Liver (tissue), 9 donors: ENCODE data around the gene GATAD2B. TPM values are rescaled to one million over a fixed set of nuclear protein-coding genes. Genes with fewer than 3 reads are reported as not detected.

Experiments
- DNase-seq: peaks from one replicate; pipeline ENCODE4 v3.0.0-alpha.2; 2017; ENCODE audit warnings: low spot score
- H3K27ac ChIP-seq, 2 donors: one replicate each; pipeline ENCODE4 v1.7.0; 2013; ENCODE audit warnings: inconsistent platforms in 2 of 2, low read length in 2 of 2, control low read depth in 1 of 2, low read depth in 1 of 2, mild to moderate bottlenecking in 1 of 2
- H3K27me3 ChIP-seq, 4 donors: one replicate each; pipeline versions ENCODE4 v1.6.1 to v1.7.0; 2013; ENCODE audit warnings: low read length in 3 of 4, inconsistent platforms in 1 of 4, mild to moderate bottlenecking in 1 of 4, moderate library complexity in 1 of 4; ENCODE audit not compliant: control insufficient read depth in 4 of 4, insufficient read depth in 4 of 4
- H3K36me3 ChIP-seq, 4 donors: one replicate each; pipeline versions ENCODE4 v1.6.1 to v1.7.0; 2013; ENCODE audit warnings: low read length in 3 of 4, mild to moderate bottlenecking in 3 of 4, low read depth in 1 of 4, moderate library complexity in 1 of 4; ENCODE audit not compliant: control insufficient read depth in 4 of 4, insufficient read depth in 3 of 4
- H3K4me1 ChIP-seq, 4 donors: one replicate each; pipeline versions ENCODE4 v1.6.1 to v1.7.0; 2013; ENCODE audit warnings: low read length in 3 of 4, mild to moderate bottlenecking in 3 of 4, moderate library complexity in 1 of 4; ENCODE audit not compliant: control insufficient read depth in 4 of 4, insufficient read depth in 4 of 4
- H3K4me3 ChIP-seq, 3 donors: one replicate each; pipeline versions ENCODE4 v1.6.1 to v1.7.0; 2013; ENCODE audit warnings: low read length in 3 of 3, control low read depth in 1 of 3, low read depth in 1 of 3, mild to moderate bottlenecking in 1 of 3
- H3K9ac ChIP-seq, 2 donors: one replicate each; pipeline ENCODE4 v1.7.0; 2013; ENCODE audit warnings: low read length in 2 of 2, mild to moderate bottlenecking in 2 of 2, moderate library complexity in 2 of 2, control low read depth in 1 of 2, low read depth in 1 of 2
- H3K9me3 ChIP-seq, 4 donors: one replicate each; pipeline versions ENCODE4 v1.6.1 to v1.7.0; 2013; ENCODE audit warnings: low read length in 3 of 4; ENCODE audit not compliant: control insufficient read depth in 4 of 4
- ATF3 ChIP-seq: IDR thresholded peaks from 2 replicates; pipeline ENCODE4 v1.6.1; 2016; ENCODE audit warnings: antibody characterized with exemption
- CTCF ChIP-seq: fragments of 150-350 bp; IDR thresholded peaks from 2 replicates; pipeline ENCODE4 v1.5.1; 2017; ENCODE audit warnings: improper control_type of control experiment, low read depth, low read length; ENCODE audit not compliant: missing input control
- EGR1 ChIP-seq, 2 donors: IDR thresholded peaks; 2 replicates each; pipeline ENCODE4 v1.6.1; 2016 to 2018; ENCODE audit warnings: antibody characterized with exemption in 2 of 2, low read depth in 2 of 2
- FOXA1 ChIP-seq: IDR thresholded peaks from 2 replicates; pipeline ENCODE4 v1.6.1; 2016; ENCODE audit warnings: antibody characterized with exemption
- FOXA2 ChIP-seq: IDR thresholded peaks from 2 replicates; pipeline ENCODE4 v1.6.1; 2016; ENCODE audit warnings: antibody characterized with exemption
- GABPA ChIP-seq, 2 donors: IDR thresholded peaks in 1 of 2; conservative IDR thresholded peaks in 1 of 2; 2 replicates each; pipeline ENCODE4 v1.6.1; 2016; ENCODE audit warnings: antibody characterized with exemption in 2 of 2, mild to moderate bottlenecking in 1 of 2, moderate library complexity in 1 of 2
- HNF4A ChIP-seq, 2 donors: conservative IDR thresholded peaks; 2 replicates each; pipeline ENCODE4 v1.6.1; 2016; ENCODE audit warnings: antibody characterized with exemption in 2 of 2, mild to moderate bottlenecking in 2 of 2
- HNF4G ChIP-seq: IDR thresholded peaks from 2 replicates; pipeline ENCODE4 v1.6.1; 2016; ENCODE audit warnings: antibody characterized with exemption
- JUND ChIP-seq, 2 donors: IDR thresholded peaks; 2 replicates each; pipeline ENCODE4 v1.6.1; 2016; ENCODE audit warnings: antibody characterized with exemption in 2 of 2
- MAX ChIP-seq: IDR thresholded peaks from 2 replicates; pipeline ENCODE4 v1.6.1; 2016; ENCODE audit warnings: antibody characterized with exemption
- NR2F2 ChIP-seq: IDR thresholded peaks from 2 replicates; pipeline ENCODE4 v1.6.1; 2016; ENCODE audit warnings: antibody characterized with exemption
- RAD21 ChIP-seq, 2 donors: IDR thresholded peaks; 2 replicates each; pipeline ENCODE4 v1.6.1; 2016; ENCODE audit warnings: antibody characterized with exemption in 2 of 2, mild to moderate bottlenecking in 2 of 2
- REST ChIP-seq: IDR thresholded peaks from 2 replicates; pipeline ENCODE4 v1.6.1; 2016; ENCODE audit warnings: antibody characterized with exemption, mild to moderate bottlenecking
- RXRA ChIP-seq, 2 donors: IDR thresholded peaks; 2 replicates each; pipeline ENCODE4 v1.6.1; 2017 to 2018; ENCODE audit warnings: antibody characterized with exemption in 2 of 2, mild to moderate bottlenecking in 1 of 2
- SP1 ChIP-seq: IDR thresholded peaks from 2 replicates; pipeline ENCODE4 v1.6.1; 2018; ENCODE audit warnings: antibody characterized with exemption, mild to moderate bottlenecking
- TAF1 ChIP-seq: conservative IDR thresholded peaks from 2 replicates; pipeline ENCODE4 v1.6.1; 2016; ENCODE audit warnings: antibody characterized with exemption, mild to moderate bottlenecking
- YY1 ChIP-seq: IDR thresholded peaks from 2 replicates; pipeline ENCODE4 v1.6.1; 2016; ENCODE audit warnings: antibody characterized with exemption, mild to moderate bottlenecking
- ZBTB33 ChIP-seq: IDR thresholded peaks from 2 replicates; pipeline ENCODE4 v1.6.1; 2016; ENCODE audit warnings: antibody characterized with exemption
- WGBS: extraction: QIAGEN DNeasy Blood & Tissue Kit; methylation state at CpG from one replicate; pipeline ENCODE4 v1.1.7; 2013; 5-methylcytosine and 5-hydroxymethylcytosine counted together
- polyA plus RNA-seq, 2 donors: library from polyadenylated mRNA; stranded (reverse) in 1 of 2; unstranded in 1 of 2; fragments of 200-250 nt in 1 of 2; fragments of >200 nt in 1 of 2; fragmentation: Nextera tagmentation in 1 of 2; extraction: Ambion mirVana in 1 of 2; gene quantifications; one replicate each; pipeline versions ENCODE4 v1.2.1 to v1.2.3, GENCODE V29; 2013 to 2015
- total RNA-seq, 2 donors: library from RNA; depleted of rRNA; stranded (reverse); fragments of >200 nt; gene quantifications; one replicate each; pipeline ENCODE4 v1.2.3, GENCODE V29; 2014
- donor health status: healthy.
- donor health status: healthy.
- donor health status: healthy.
- donor health status: healthy.
- donor health status: healthy.

The GATAD2B gene
- total and polyA plus RNA-seq, 4 donors: 3.2 to 4.9 (median 3.9) TPM

GRCh38 chr1:153798468-153798780 lies 124.3 kb downstream of the GATAD2B start:
- DNase-seq: no peak
- H3K9me3 ChIP-seq: no peaks in the 10 kb centered on the region
- 86% methylated on average over 3 of the region's 3 CpGs for WGBS
- H3K27me3 ChIP-seq: no peaks in the 10 kb centered on the region
- no peak for TF ChIP-seq FOXA1
- no peak for TF ChIP-seq GABPA (IDR thresholded peaks at IDR 0.05 in 1 of 2, conservative IDR thresholded peaks at IDR 0.05 in 1 of 2)
- no peak for TF ChIP-seq ZBTB33
- TF ChIP-seq EGR1 (IDR thresholded peaks at IDR 0.05; ENCODE audit: low read depth in 2 of 2): no peak
- no peak for TF ChIP-seq SP1
- no peak for TF ChIP-seq RXRA (IDR thresholded peaks at IDR 0.05)
- TF ChIP-seq MAX: no peak
- no peak for TF ChIP-seq RAD21 (IDR thresholded peaks at IDR 0.05)
- no peak for TF ChIP-seq HNF4A (conservative IDR thresholded peaks at IDR 0.05)
- TF ChIP-seq YY1: no peak
- TF ChIP-seq FOXA2: no peak
- no peaks in the 10 kb centered on the region for H3K36me3 ChIP-seq
- H3K4me1 ChIP-seq: peaks cover 2 to 19% (median 13%) of the 10 kb centered on the region in 4 donors
- no peak overlapping the region for H3K4me3 ChIP-seq
- H3K9ac ChIP-seq: no peak overlapping the region
- H3K27ac ChIP-seq: no peak overlapping the region

GRCh38 chr1:153796786-153797659 lies 125.7 kb downstream of the GATAD2B start:
- no peaks in the 10 kb centered on the region for H3K36me3 ChIP-seq
- no peak overlapping the region for H3K27ac ChIP-seq
- H3K9ac ChIP-seq: no peak overlapping the region
- H3K27me3 ChIP-seq: no peaks in the 10 kb centered on the region
- WGBS: 58% methylated on average over 26 of the region's 26 CpGs
- TF ChIP-seq HNF4G (no peak), HNF4A (conservative IDR thresholded peaks at IDR 0.05) (no peak), REST (no peak), NR2F2 (no peak), ZBTB33 (no peak), EGR1 (IDR thresholded peaks at IDR 0.05; ENCODE audit: low read depth in 2 of 2) (no peak), RAD21 (IDR thresholded peaks at IDR 0.05) (peak; percentile 85 to 87), YY1 (no peak), GABPA (IDR thresholded peaks at IDR 0.05 in 1 of 2, conservative IDR thresholded peaks at IDR 0.05 in 1 of 2) (no peak), FOXA2 (no peak), RXRA (IDR thresholded peaks at IDR 0.05) (peak in 1 of 2 donors; percentile 31), MAX (no peak), CTCF (peak; percentile 95), FOXA1 (no peak), TAF1 (no peak), JUND (IDR thresholded peaks at IDR 0.05) (no peak), ATF3 (no peak), SP1 (no peak)
- H3K4me1 ChIP-seq: peaks cover 2 to 19% (median 13%) of the 10 kb centered on the region in 4 donors
- no peaks in the 10 kb centered on the region for H3K9me3 ChIP-seq
- peak; percentile 86 for DNase-seq
- H3K4me3 ChIP-seq: no peak overlapping the region
